ENCODE results near the gene SIN3A. TPM values are rescaled to one million over a fixed set of nuclear protein-coding genes. Genes with fewer than 3 reads are reported as not detected.
A peak's percentile ranks its signal among the peaks of the same experiment; 100 is the strongest.

Gene SIN3A
- total and polyA plus RNA-seq, 9 of the 15 experiments (the other 6 are each of a cell fraction or from before 2014, with no cell fraction given) = 11.1 to 70.3 (median 25.3) TPM

DNA sequence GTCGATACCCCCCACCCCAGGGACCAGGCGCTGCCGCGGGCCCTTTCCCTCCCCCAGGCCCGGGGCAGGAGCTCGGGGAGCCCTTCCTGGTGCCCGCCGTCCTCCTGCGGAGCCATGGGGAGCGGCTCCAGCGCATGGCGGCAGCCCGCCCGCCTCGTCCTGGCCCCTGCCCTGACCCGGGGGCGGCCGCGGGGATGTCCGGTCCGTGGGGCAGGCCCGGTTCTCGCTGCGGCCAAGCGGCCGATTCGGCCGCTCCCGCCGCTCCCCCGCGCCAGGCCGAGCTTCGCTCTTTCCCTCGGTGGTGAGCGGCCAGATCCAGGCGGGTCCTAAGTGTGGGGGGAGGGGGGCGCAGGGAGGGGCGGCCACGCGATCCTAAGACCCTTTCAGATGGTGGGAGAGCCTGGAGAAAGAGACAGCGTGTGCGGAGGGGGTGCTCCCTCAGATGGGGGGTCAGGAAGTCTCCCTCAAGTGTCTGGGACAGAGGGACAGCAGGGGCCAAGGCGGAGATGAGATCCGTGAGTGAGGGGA, 103.4 kb downstream of the SIN3A start (continued):
- TF ChIP-seq, protein P1, sequence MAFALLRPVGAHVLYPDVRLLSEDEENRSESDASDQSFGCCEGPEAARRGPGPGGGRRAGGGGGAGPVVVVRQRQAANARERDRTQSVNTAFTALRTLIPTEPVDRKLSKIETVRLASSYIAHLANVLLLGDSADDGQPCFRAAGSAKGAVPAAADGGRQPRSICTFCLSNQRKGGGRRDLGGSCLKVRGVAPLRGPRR (CRISPR knock-in tag; IDR thresholded peaks at IDR 0.05) = no peak
- TF ChIP-seq ZBTB17 (CRISPR knock-in tag; IDR thresholded peaks at IDR 0.05) (no peak), CHD4 (IDR thresholded peaks at IDR 0.05; ENCODE audit: insufficient read depth, insufficient replicate concordance, low read depth, low read length, poor library complexity, severe bottlenecking) (no peak), NONO (IDR thresholded peaks at IDR 0.05; ENCODE audit: low read depth in 2 of 2, low read length in 1 of 2) (peak in 1 of 2 experiments; percentile 41; a peak in 1 of 4 replicates), WHSC1 (IDR thresholded peaks at IDR 0.05; ENCODE audit: low read length) (no peak), GABPB1 (CRISPR knock-in tag; IDR thresholded peaks at IDR 0.05) (no peak), HNRNPK (IDR thresholded peaks at IDR 0.05; ENCODE audit: low read depth, low read length, poor library complexity, severe bottlenecking) (no peak), SRSF7 (optimal IDR thresholded peaks at IDR 0.05; ENCODE audit: low read depth, low read length) (no peak), ZNF717 (CRISPR knock-in tag; IDR thresholded peaks at IDR 0.05) (no peak), MCM3 (IDR thresholded peaks at IDR 0.05) (no peak), HCFC1 (IDR thresholded peaks at IDR 0.05; ENCODE audit: low read depth, low read length) (no peak), CC2D1A (IDR thresholded peaks at IDR 0.05) (no peak), MCM2 (IDR thresholded peaks at IDR 0.05; ENCODE audit: low read depth) (no peak), ZNF77 (CRISPR knock-in tag; IDR thresholded peaks at IDR 0.05) (no peak)
- TF ChIP-seq, protein P2, sequence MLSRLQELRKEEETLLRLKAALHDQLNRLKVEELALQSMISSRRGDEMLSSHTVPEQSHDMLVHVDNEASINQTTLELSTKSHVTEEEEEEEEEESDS (CRISPR knock-in tag; IDR thresholded peaks at IDR 0.05) = no peak
- TF ChIP-seq, protein P3, sequence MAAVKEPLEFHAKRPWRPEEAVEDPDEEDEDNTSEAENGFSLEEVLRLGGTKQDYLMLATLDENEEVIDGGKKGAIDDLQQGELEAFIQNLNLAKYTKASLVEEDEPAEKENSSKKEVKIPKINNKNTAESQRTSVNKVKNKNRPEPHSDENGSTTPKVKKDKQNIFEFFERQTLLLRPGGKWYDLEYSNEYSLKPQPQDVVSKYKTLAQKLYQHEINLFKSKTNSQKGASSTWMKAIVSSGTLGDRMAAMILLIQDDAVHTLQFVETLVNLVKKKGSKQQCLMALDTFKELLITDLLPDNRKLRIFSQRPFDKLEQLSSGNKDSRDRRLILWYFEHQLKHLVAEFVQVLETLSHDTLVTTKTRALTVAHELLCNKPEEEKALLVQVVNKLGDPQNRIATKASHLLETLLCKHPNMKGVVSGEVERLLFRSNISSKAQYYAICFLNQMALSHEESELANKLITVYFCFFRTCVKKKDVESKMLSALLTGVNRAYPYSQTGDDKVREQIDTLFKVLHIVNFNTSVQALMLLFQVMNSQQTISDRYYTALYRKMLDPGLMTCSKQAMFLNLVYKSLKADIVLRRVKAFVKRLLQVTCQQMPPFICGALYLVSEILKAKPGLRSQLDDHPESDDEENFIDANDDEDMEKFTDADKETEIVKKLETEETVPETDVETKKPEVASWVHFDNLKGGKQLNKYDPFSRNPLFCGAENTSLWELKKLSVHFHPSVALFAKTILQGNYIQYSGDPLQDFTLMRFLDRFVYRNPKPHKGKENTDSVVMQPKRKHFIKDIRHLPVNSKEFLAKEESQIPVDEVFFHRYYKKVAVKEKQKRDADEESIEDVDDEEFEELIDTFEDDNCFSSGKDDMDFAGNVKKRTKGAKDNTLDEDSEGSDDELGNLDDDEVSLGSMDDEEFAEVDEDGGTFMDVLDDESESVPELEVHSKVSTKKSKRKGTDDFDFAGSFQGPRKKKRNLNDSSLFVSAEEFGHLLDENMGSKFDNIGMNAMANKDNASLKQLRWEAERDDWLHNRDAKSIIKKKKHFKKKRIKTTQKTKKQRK (IDR thresholded peaks at IDR 0.05; ENCODE audit: borderline replicate concordance, low read depth, low read length) = no peak
- TF ChIP-seq, protein P4, sequence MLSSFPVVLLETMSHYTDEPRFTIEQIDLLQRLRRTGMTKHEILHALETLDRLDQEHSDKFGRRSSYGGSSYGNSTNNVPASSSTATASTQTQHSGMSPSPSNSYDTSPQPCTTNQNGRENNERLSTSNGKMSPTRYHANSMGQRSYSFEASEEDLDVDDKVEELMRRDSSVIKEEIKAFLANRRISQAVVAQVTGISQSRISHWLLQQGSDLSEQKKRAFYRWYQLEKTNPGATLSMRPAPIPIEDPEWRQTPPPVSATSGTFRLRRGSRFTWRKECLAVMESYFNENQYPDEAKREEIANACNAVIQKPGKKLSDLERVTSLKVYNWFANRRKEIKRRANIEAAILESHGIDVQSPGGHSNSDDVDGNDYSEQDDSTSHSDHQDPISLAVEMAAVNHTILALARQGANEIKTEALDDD (IDR thresholded peaks at IDR 0.05) = no peak
- TF ChIP-seq, protein P5, sequence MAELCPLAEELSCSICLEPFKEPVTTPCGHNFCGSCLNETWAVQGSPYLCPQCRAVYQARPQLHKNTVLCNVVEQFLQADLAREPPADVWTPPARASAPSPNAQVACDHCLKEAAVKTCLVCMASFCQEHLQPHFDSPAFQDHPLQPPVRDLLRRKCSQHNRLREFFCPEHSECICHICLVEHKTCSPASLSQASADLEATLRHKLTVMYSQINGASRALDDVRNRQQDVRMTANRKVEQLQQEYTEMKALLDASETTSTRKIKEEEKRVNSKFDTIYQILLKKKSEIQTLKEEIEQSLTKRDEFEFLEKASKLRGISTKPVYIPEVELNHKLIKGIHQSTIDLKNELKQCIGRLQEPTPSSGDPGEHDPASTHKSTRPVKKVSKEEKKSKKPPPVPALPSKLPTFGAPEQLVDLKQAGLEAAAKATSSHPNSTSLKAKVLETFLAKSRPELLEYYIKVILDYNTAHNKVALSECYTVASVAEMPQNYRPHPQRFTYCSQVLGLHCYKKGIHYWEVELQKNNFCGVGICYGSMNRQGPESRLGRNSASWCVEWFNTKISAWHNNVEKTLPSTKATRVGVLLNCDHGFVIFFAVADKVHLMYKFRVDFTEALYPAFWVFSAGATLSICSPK (IDR thresholded peaks at IDR 0.05; ENCODE audit: borderline replicate concordance) = no peak
- TF ChIP-seq, protein P6, sequence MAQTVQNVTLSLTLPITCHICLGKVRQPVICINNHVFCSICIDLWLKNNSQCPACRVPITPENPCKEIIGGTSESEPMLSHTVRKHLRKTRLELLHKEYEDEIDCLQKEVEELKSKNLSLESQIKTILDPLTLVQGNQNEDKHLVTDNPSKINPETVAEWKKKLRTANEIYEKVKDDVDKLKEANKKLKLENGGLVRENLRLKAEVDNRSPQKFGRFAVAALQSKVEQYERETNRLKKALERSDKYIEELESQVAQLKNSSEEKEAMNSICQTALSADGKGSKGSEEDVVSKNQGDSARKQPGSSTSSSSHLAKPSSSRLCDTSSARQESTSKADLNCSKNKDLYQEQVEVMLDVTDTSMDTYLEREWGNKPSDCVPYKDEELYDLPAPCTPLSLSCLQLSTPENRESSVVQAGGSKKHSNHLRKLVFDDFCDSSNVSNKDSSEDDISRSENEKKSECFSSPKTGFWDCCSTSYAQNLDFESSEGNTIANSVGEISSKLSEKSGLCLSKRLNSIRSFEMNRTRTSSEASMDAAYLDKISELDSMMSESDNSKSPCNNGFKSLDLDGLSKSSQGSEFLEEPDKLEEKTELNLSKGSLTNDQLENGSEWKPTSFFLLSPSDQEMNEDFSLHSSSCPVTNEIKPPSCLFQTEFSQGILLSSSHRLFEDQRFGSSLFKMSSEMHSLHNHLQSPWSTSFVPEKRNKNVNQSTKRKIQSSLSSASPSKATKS (CRISPR knock-in tag; IDR thresholded peaks at IDR 0.05) = no peak

All from K562 (cell line).